ENCODE results near the gene USP4. TPM values are rescaled to one million over a fixed set of nuclear protein-coding genes. Genes with fewer than 3 reads are reported as not detected.

The USP4 gene
- total and polyA plus RNA-seq, 2 experiments from 2014 or later: 20.1 to 26.5 TPM

DNA sequence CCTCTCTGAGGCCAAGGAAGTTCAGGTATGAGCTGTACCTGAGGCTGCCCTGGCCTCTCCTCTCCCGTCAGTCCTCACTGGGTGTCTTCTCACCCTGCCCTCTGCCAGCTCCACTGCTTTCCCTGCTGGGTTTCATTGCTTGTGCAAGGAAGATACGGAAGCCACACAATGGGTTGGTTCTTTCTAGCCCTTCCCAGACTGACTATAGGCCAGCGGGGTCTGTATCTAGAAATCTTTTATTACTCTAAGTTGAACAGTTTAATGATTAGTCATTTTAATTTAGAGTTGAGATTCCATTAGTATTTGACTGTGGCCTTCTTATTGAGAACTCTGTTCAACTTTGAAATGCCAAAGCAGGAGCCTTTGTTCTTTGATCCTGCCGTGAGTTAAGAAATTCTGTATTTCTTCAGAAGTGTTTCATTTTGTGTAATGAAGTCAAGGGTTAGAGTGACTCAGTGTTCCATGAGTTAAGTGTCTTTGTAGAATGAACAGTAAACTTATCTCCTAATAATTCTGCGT, 79.0 kb downstream of the USP4 start:
- H3K4me2 ChIP-seq: no peak overlapping the region
- no peaks in the 10 kb centered on the region for H4K20me1 ChIP-seq (ENCODE audit: insufficient read depth, poor library complexity, severe bottlenecking)
- WGBS (ENCODE audit: low lambda C conversion rate, missing lambda C conversion rate): 72% methylated on average over 5 of the region's 5 CpGs
- H3K4me1 ChIP-seq (ENCODE audit: insufficient read depth): peaks cover 7% of the 10 kb centered on the region
- DNase-seq (ENCODE audit: low spot score): peak; percentile 37
- H3K79me2 ChIP-seq: no peaks in the 10 kb centered on the region
- H2AFZ ChIP-seq: no peak overlapping the region
- peak overlapping the region; percentile 62 for H3K27ac ChIP-seq
- no peaks in the 10 kb centered on the region for H3K9me3 ChIP-seq (ENCODE audit: low read depth)
- H3K9me2 ChIP-seq (replicated peaks; ENCODE audit: insufficient read depth): no peaks in the 10 kb centered on the region
- H3K36me3 ChIP-seq (replicated peaks; ENCODE audit: insufficient read depth, low read depth): no peaks in the 10 kb centered on the region
- H3K4me3 ChIP-seq: no peak overlapping the region
- no peaks in the 10 kb centered on the region for H3K27me3 ChIP-seq
- TF ChIP-seq EZH2phosphoT487 (IDR thresholded peaks at IDR 0.05; ENCODE audit: low read depth, severe bottlenecking, unreplicated experiment) (no peak), EZH2 (IDR thresholded peaks at IDR 0.05; ENCODE audit: borderline replicate concordance) (no peak)
- TF ChIP-seq, protein P1, sequence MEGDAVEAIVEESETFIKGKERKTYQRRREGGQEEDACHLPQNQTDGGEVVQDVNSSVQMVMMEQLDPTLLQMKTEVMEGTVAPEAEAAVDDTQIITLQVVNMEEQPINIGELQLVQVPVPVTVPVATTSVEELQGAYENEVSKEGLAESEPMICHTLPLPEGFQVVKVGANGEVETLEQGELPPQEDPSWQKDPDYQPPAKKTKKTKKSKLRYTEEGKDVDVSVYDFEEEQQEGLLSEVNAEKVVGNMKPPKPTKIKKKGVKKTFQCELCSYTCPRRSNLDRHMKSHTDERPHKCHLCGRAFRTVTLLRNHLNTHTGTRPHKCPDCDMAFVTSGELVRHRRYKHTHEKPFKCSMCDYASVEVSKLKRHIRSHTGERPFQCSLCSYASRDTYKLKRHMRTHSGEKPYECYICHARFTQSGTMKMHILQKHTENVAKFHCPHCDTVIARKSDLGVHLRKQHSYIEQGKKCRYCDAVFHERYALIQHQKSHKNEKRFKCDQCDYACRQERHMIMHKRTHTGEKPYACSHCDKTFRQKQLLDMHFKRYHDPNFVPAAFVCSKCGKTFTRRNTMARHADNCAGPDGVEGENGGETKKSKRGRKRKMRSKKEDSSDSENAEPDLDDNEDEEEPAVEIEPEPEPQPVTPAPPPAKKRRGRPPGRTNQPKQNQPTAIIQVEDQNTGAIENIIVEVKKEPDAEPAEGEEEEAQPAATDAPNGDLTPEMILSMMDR (IDR thresholded peaks at IDR 0.05; ENCODE audit: poor library complexity): no peak

DNA sequence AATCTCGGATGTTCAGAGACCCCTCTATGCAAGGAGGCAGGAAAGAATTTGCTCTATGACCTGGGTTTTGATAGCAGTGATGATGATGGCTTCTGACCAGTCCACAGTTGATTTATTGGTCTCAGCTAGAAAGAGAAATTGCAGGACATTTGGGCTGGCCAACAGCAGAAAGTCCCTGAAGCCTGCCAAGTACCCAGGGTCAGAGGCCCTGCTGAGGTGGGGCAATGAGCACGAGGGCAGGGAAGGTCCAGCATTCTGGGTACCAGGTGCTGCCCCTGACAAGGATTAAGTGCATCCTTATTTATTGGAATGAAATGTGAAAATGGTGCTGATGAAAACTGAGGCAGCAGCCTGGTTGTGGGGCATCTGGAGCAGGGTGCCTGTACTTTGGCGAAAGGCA, 82.7 kb downstream of the USP4 start:
- DNase-seq (ENCODE audit: low spot score): no peak
- WGBS (ENCODE audit: low lambda C conversion rate, missing lambda C conversion rate): 80% methylated on average over 3 of the region's 3 CpGs

DNA sequence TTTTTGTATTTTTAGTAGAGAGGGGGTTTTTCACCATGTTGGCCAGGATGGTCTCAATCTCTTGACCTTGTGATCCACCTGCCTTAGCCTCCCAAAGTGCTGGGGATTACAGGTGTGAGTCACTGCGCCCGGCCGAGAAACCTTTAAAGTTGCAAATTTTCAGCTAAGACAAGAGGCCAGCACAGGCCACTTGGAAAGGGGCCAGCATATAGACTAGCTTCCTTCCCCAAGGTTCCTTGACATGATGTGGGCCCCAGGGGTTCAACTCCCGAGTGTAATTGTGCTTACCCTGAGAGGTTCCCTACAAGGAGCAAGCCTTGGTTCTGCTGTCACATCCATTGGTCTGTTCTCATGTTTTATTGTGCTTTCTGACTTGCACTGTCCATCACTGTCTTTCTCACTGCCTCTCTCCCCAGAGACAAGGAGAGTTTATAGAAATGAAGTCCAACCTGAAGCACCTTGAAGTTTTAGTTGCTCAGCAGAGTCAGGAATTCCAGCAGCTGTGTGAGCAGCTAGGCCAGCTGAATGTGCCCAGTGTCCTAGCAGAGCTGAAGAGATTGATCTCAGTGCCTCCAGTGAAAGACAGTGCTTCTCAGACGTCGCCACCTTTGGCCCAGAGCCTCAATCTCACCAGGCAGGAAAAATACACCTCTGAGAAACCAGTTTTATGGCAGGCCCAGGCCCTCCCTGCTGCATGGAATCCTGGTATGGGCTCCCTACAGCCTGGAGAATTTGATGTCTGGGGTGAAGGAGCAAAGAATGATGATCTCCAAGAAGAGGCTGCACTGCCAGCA, 83.9 kb downstream of the USP4 start:
- TF ChIP-seq EZH2phosphoT487 (IDR thresholded peaks at IDR 0.05; ENCODE audit: low read depth, severe bottlenecking, unreplicated experiment): no peak
- no peak for TF ChIP-seq EZH2 (IDR thresholded peaks at IDR 0.05; ENCODE audit: borderline replicate concordance)
- TF ChIP-seq, protein P1 (IDR thresholded peaks at IDR 0.05; ENCODE audit: poor library complexity): no peak
- Histone ChIP-seq H3K36me3 (replicated peaks; ENCODE audit: insufficient read depth, low read depth) (no peaks in the 10 kb centered on the region), H4K20me1 (ENCODE audit: insufficient read depth, poor library complexity, severe bottlenecking) (no peaks in the 10 kb centered on the region), H3K4me1 (ENCODE audit: insufficient read depth) (peaks cover 10% of the 10 kb centered on the region), H3K27ac (peak overlapping the region; percentile 55), H3K9me2 (replicated peaks; ENCODE audit: insufficient read depth) (no peaks in the 10 kb centered on the region), H3K4me3 (no peak overlapping the region), H3K79me2 (no peaks in the 10 kb centered on the region), H3K9me3 (ENCODE audit: low read depth) (no peaks in the 10 kb centered on the region), H2AFZ (no peak overlapping the region), H3K4me2 (no peak overlapping the region), H3K27me3 (no peaks in the 10 kb centered on the region)
- DNase-seq (ENCODE audit: low spot score): no peak
- 72% methylated on average over 6 of the region's 6 CpGs for WGBS (ENCODE audit: low lambda C conversion rate, missing lambda C conversion rate)

More for the DNA sequence above, 82.7 kb downstream of the USP4 start:
- Histone ChIP-seq H3K36me3 (replicated peaks; ENCODE audit: insufficient read depth, low read depth) (no peaks in the 10 kb centered on the region), H3K9me3 (ENCODE audit: low read depth) (no peaks in the 10 kb centered on the region), H3K4me1 (ENCODE audit: insufficient read depth) (peaks cover 10% of the 10 kb centered on the region), H3K4me2 (no peak overlapping the region), H4K20me1 (ENCODE audit: insufficient read depth, poor library complexity, severe bottlenecking) (no peaks in the 10 kb centered on the region), H3K27ac (no peak overlapping the region), H3K4me3 (no peak overlapping the region), H2AFZ (no peak overlapping the region), H3K9me2 (replicated peaks; ENCODE audit: insufficient read depth) (no peaks in the 10 kb centered on the region), H3K27me3 (no peaks in the 10 kb centered on the region), H3K79me2 (no peaks in the 10 kb centered on the region)
- TF ChIP-seq EZH2 (IDR thresholded peaks at IDR 0.05; ENCODE audit: borderline replicate concordance) (no peak), EZH2phosphoT487 (IDR thresholded peaks at IDR 0.05; ENCODE audit: low read depth, severe bottlenecking, unreplicated experiment) (no peak)
- TF ChIP-seq, protein P1 (IDR thresholded peaks at IDR 0.05; ENCODE audit: poor library complexity): no peak
